K562 (cell line): Measurements from ENCODE around the gene EOGT. TPM values are rescaled to one million over a fixed set of nuclear protein-coding genes. Genes with fewer than 3 reads are reported as not detected.

ENCODE experiments used
- ATF6 ChIP-seq: sonication (generic); formaldehyde crosslinking; IDR thresholded peaks from 2 replicates; pipeline ENCODE4 v1.4.0; 2020; ENCODE audit warnings: mild to moderate bottlenecking, missing genetic modification reagents
- ELF2 ChIP-seq: fragments of 250-450 bp; sonication (Bioruptor Pico); IDR thresholded peaks from 2 replicates; pipeline ENCODE4 v1.5.0; 2021; ENCODE audit warnings: mild to moderate bottlenecking
- JUNB ChIP-seq: fragments of 450-650 bp; formaldehyde crosslinking; conservative IDR thresholded peaks from 2 replicates; pipeline ENCODE4 v1.4.0; 2020; ENCODE audit warnings: mild to moderate bottlenecking
- MAX ChIP-seq: sonication (generic); formaldehyde crosslinking; IDR thresholded peaks from 2 replicates; pipeline ENCODE4 v1.9.0; 2022; ENCODE audit warnings: mild to moderate bottlenecking, missing genetic modification reagents
- MBD2 ChIP-seq: sonication (generic); IDR thresholded peaks from 2 replicates; pipeline ENCODE4 v1.6.1; 2016; ENCODE audit warnings: low read depth, borderline replicate concordance
- MTF1 ChIP-seq: fragments of 250-450 bp; sonication (Bioruptor Pico); IDR thresholded peaks from 2 replicates; pipeline ENCODE4 v1.9.0; 2021; ENCODE audit warnings: moderate library complexity, mild to moderate bottlenecking, inconsistent platforms, borderline replicate concordance
- NCOR1 ChIP-seq: fragments of 450-650 bp; IDR thresholded peaks from 2 replicates; pipeline ENCODE4 v1.6.1; 2016; ENCODE audit warnings: mild to moderate bottlenecking, moderate library complexity
- NKRF ChIP-seq: fragments of 450-650 bp; IDR thresholded peaks from 2 replicates; pipeline ENCODE4 v1.6.1; 2016; ENCODE audit warnings: borderline replicate concordance
- PKNOX1 ChIP-seq: fragments of 450-650 bp; IDR thresholded peaks from 2 replicates; pipeline ENCODE4 v1.6.1; 2016
- RNF2 ChIP-seq: sonication (generic); IDR thresholded peaks from 2 replicates; pipeline ENCODE4 v1.6.1; 2016
- SIN3B ChIP-seq: fragments of 450-650 bp; IDR thresholded peaks from 2 replicates; pipeline ENCODE4 v1.6.1; 2017; ENCODE audit warnings: low read depth, mild to moderate bottlenecking, moderate library complexity
- SMAD4 ChIP-seq: fragments of 250-450 bp; sonication (Bioruptor Pico); conservative IDR thresholded peaks from 2 replicates; pipeline ENCODE4 v1.8.0; 2021; ENCODE audit warnings: inconsistent platforms, mild to moderate bottlenecking, moderate library complexity
- SMARCE1 ChIP-seq: fragments of 450-650 bp; IDR thresholded peaks from 2 replicates; pipeline ENCODE4 v1.7.1; 2016; ENCODE audit warnings: mild to moderate bottlenecking
- SMC3 ChIP-seq: conservative IDR thresholded peaks from 2 replicates; pipeline ENCODE4 v1.6.1; 2011; ENCODE audit warnings: low read depth, low read length, improper control_type of control experiment; ENCODE audit not compliant: insufficient read depth
- SOX6 ChIP-seq: fragments of 450-650 bp; IDR thresholded peaks from 2 replicates; pipeline ENCODE4 v1.6.1; 2014; ENCODE audit warnings: mild to moderate bottlenecking
- SREBF2 ChIP-seq: sonication (generic); formaldehyde crosslinking; IDR thresholded peaks from 2 replicates; pipeline ENCODE4 v1.4.0; 2020; ENCODE audit warnings: mild to moderate bottlenecking, missing genetic modification reagents
- TAF1 ChIP-seq: IDR thresholded peaks from 2 replicates; pipeline ENCODE4 v1.6.1; 2011; ENCODE audit warnings: mild to moderate bottlenecking, low read length, moderate library complexity; ENCODE audit not compliant: insufficient read depth, control insufficient read depth, severe bottlenecking; ENCODE audit errors: extremely low read depth
- TBL1XR1 ChIP-seq, 2 experiments: IDR thresholded peaks; 2 replicates each; pipeline ENCODE4 v1.6.1; 2012; ENCODE audit warnings: improper control_type of control experiment in 2 of 2, low read length in 2 of 2, mild to moderate bottlenecking in 1 of 2
- TEAD4 ChIP-seq, 2 experiments: sonication (generic) in 1 of 2; formaldehyde crosslinking in 1 of 2; IDR thresholded peaks; 2 replicates each; pipeline versions ENCODE4 v1.6.1 to v1.8.0; 2012 to 2022; ENCODE audit warnings: borderline replicate concordance in 1 of 2, inconsistent platforms in 1 of 2, low read length in 1 of 2, mild to moderate bottlenecking in 1 of 2, missing genetic modification reagents in 1 of 2
- ZBTB49 ChIP-seq: sonication (generic); formaldehyde crosslinking; IDR thresholded peaks from 2 replicates; pipeline ENCODE4 v1.8.0; 2022; ENCODE audit warnings: missing genetic modification reagents, mild to moderate bottlenecking, borderline replicate concordance
- ZNF23 ChIP-seq: fragments of 250-450 bp; sonication (Bioruptor Pico); IDR thresholded peaks from 2 replicates; pipeline ENCODE4 v1.4.0; 2020; ENCODE audit warnings: mild to moderate bottlenecking
- ZNF586 ChIP-seq: fragments of 450-650 bp; formaldehyde crosslinking; conservative IDR thresholded peaks from 2 replicates; pipeline ENCODE4 v1.4.0; 2020; ENCODE audit warnings: mild to moderate bottlenecking, moderate library complexity
- ZNF75A ChIP-seq: fragments of 450-650 bp; formaldehyde crosslinking; IDR thresholded peaks from 2 replicates; pipeline ENCODE4 v1.4.0; 2020; ENCODE audit warnings: mild to moderate bottlenecking
- polyA plus RNA-seq, 8 experiments: library from polyadenylated mRNA; depleted of rRNA in 4 of 8; stranded (reverse) in 5 of 8; unstranded in 3 of 8; fragments of >200 nt; fragmentation: Nextera tagmentation in 2 of 8; fragmentation: Illumina TruSeq in 1 of 8; extraction: Ambion mirVana in 2 of 8; extraction: Trizol in 1 of 8; gene quantifications; 2 replicates each; pipeline versions ENCODE4 v1.2.1 to v1.2.3, GENCODE V29; 2011 to 2014; ENCODE audit warnings: inconsistent platforms in 1 of 8, missing spikeins in 1 of 8
- total RNA-seq, 7 experiments: library from RNA; depleted of rRNA in 6 of 7; stranded (reverse); fragments of >200 nt in 6 of 7; fragmentation: Illumina TruSeq in 2 of 7; extraction: Trizol in 2 of 7; gene quantifications; 2 replicates each; pipeline versions ENCODE4 v1.2.1 to v1.2.3, GENCODE V29; 2011 to 2021; ENCODE audit warnings: low replicate concordance in 1 of 7

Gene EOGT
- total and polyA plus RNA-seq, 9 of the 15 experiments (the other 6 are each of a cell fraction or from before 2014, with no cell fraction given): 3.6 to 17.9 (median 7.4) TPM

- TF ChIP-seq NKRF (no peak), ZNF23 (CRISPR knock-in tag) (no peak), SMARCE1 (peak; percentile 59; the same call in 1 of the 2 replicates), RNF2 (no peak), MTF1 (CRISPR knock-in tag) (no peak), SOX6 (peak; percentile 91), JUNB (no peak), PKNOX1 (peak; percentile 92), ZBTB49 (CRISPR knock-in tag) (no peak), ZNF75A (no peak), SIN3B (no peak), TAF1 (no peak), TBL1XR1 (IDR thresholded peaks at IDR 0.05; ENCODE audit: low read length in 2 of 2) (no peak), SMAD4 (CRISPR knock-in tag) (no peak), ATF6 (CRISPR knock-in tag) (no peak), MAX (CRISPR knock-in tag) (no peak), ELF2 (CRISPR knock-in tag) (no peak), SREBF2 (CRISPR knock-in tag) (no peak), ZNF586 (CRISPR knock-in tag) (no peak), TEAD4 (IDR thresholded peaks at IDR 0.05; ENCODE audit: low read length) (peak; percentile 86), TEAD4 (CRISPR knock-in tag; IDR thresholded peaks at IDR 0.05; ENCODE audit: borderline replicate concordance) (no peak), NCOR1 (peak; percentile 76), MBD2 (no peak), SMC3 (no peak)
Observed at GRCh38 chr3:68957895-68958294, 55.6 kb downstream of the EOGT start (continued).
